Adrenal gland (tissue), 5 donors: ENCODE results near the gene TEDC2.

Source experiments
- POLR2A ChIP-seq, 2 donors: fragments of 450-650 bp; IDR thresholded peaks; one replicate each; pipeline ENCODE4 v1.6.1; 2017; ENCODE audit warnings: antibody characterized with exemption in 2 of 2, mild to moderate bottlenecking in 2 of 2, moderate library complexity in 1 of 2
- TF ChIP-seq, protein P1 (sequence below), 6 experiments: fragments of 450-650 bp in 4 of 6; fragments of 200-600 bp in 2 of 6; sonication (generic) in 1 of 6; IDR thresholded peaks; 1 replicate in 5 of 6; 2 replicates in 1 of 6; pipeline versions ENCODE4 v1.5.1 to v1.8.0; 2016 to 2021; ENCODE audit warnings: antibody characterized with exemption in 6 of 6, mild to moderate bottlenecking in 2 of 6, moderate library complexity in 1 of 6
- donor health status: DM: no; HTN: no; CAD: no.

- TF ChIP-seq, protein P1, sequence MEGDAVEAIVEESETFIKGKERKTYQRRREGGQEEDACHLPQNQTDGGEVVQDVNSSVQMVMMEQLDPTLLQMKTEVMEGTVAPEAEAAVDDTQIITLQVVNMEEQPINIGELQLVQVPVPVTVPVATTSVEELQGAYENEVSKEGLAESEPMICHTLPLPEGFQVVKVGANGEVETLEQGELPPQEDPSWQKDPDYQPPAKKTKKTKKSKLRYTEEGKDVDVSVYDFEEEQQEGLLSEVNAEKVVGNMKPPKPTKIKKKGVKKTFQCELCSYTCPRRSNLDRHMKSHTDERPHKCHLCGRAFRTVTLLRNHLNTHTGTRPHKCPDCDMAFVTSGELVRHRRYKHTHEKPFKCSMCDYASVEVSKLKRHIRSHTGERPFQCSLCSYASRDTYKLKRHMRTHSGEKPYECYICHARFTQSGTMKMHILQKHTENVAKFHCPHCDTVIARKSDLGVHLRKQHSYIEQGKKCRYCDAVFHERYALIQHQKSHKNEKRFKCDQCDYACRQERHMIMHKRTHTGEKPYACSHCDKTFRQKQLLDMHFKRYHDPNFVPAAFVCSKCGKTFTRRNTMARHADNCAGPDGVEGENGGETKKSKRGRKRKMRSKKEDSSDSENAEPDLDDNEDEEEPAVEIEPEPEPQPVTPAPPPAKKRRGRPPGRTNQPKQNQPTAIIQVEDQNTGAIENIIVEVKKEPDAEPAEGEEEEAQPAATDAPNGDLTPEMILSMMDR (IDR thresholded peaks at IDR 0.05), result no peak
- TF ChIP-seq POLR2A (IDR thresholded peaks at IDR 0.05), result no peak
Measured at GRCh38 chr16:2478279-2478678, 18.4 kb downstream of the TEDC2 start.
